B cell (primary cell): Measurements from ENCODE around the gene HES4. TPM values are rescaled to one million over a fixed set of nuclear protein-coding genes. Genes with fewer than 3 reads are reported as not detected.

Source experiments
- ATAC-seq: fragments of 200-7000 bp; cut with Tn5 transposase; one replicate; pipeline ENCODE4 v1.10.0; 2021; ENCODE audit warnings: low read depth, mild to moderate bottlenecking, moderate number of reproducible peaks, moderate library complexity
- CTCF ChIA-PET: fragments of 350-600 bp; sonication (Branson Sonifier 250); formaldehyde crosslinking; loops from one replicate; lab custom pipeline; 2021; ENCODE audit warnings: antibody characterized with exemption, inconsistent platforms; lab: Charles Lee
- POLR2A ChIA-PET: fragments of 350-600 bp; sonication (Branson Sonifier 250); formaldehyde crosslinking; loops from one replicate; lab custom pipeline; 2021; ENCODE audit warnings: antibody characterized with exemption; lab: Charles Lee
- DNase-seq: peaks from one replicate; pipeline ENCODE4 v3.0.0; 2013
- H2AFZ ChIP-seq: 2 replicates; pipeline ENCODE4 v1.6.1; 2012; ENCODE audit warnings: mild to moderate bottlenecking, low read depth, low read length; ENCODE audit not compliant: insufficient read depth, poor library complexity, severe bottlenecking
- H3K27ac ChIP-seq, 2 donors: 1 replicate in 1 of 2; 2 replicates in 1 of 2; pipeline ENCODE4 v1.5.1; 2012 to 2013; ENCODE audit warnings: low read length in 2 of 2, mild to moderate bottlenecking in 2 of 2, moderate library complexity in 1 of 2
- H3K27me3 ChIP-seq, 4 experiments: fragments of 200-600 bp in 1 of 4; sonication (generic) in 1 of 4; replicated peaks in 1 of 4; 1 replicate in 2 of 4; 2 replicates in 2 of 4; pipeline versions ENCODE4 v1.6.1 to v1.7.0; 2013 to 2016; ENCODE audit warnings: low read length in 3 of 4, mild to moderate bottlenecking in 2 of 4, mixed read lengths in 1 of 4, moderate library complexity in 1 of 4; ENCODE audit not compliant: insufficient read depth in 4 of 4, control insufficient read depth in 3 of 4; ENCODE audit errors: control extremely low read depth in 1 of 4
- H3K36me3 ChIP-seq, 2 experiments: replicated peaks in 1 of 2; 1 replicate in 1 of 2; 2 replicates in 1 of 2; pipeline versions ENCODE4 v1.6.1 to v1.7.1; 2013; ENCODE audit warnings: low read length in 1 of 2; ENCODE audit not compliant: insufficient read depth in 2 of 2, control insufficient read depth in 1 of 2; ENCODE audit errors: control extremely low read depth in 1 of 2, extremely low read depth in 1 of 2
- H3K4me1 ChIP-seq, 2 donors: fragments of 200-600 bp in 1 of 2; sonication (generic) in 1 of 2; 1 replicate in 1 of 2; 2 replicates in 1 of 2; pipeline versions ENCODE4 v1.5.1 to v1.6.1; 2013 to 2017; ENCODE audit warnings: low read length in 2 of 2; ENCODE audit not compliant: control insufficient read depth in 2 of 2, insufficient read depth in 2 of 2
- H3K4me2 ChIP-seq: replicated peaks from 2 replicates; pipeline ENCODE3; 2012; ENCODE audit warnings: mild to moderate bottlenecking, low read depth, low read length; ENCODE audit not compliant: poor library complexity, severe bottlenecking
- H3K4me3 ChIP-seq, 5 experiments: fragments of 200-600 bp in 1 of 5; sonication (generic) in 1 of 5; 1 replicate in 3 of 5; 2 replicates in 2 of 5; pipeline versions ENCODE4 v1.5.1 to v1.7.0; 2011 to 2016; ENCODE audit warnings: low read length in 4 of 5, mild to moderate bottlenecking in 4 of 5, low read depth in 2 of 5, control low read depth in 1 of 5, moderate library complexity in 1 of 5; ENCODE audit not compliant: insufficient read depth in 1 of 5; ENCODE audit errors: control extremely low read depth in 1 of 5, extremely low read depth in 1 of 5
- H3K79me2 ChIP-seq: fragments of 200-600 bp; sonication (generic); one replicate; pipeline ENCODE4 v1.6.0; 2016; ENCODE audit warnings: low read length; ENCODE audit not compliant: control insufficient read depth, insufficient read depth
- H3K9ac ChIP-seq: fragments of 200-600 bp; sonication (generic); 2 replicates; pipeline ENCODE4 v1.6.1; 2017; ENCODE audit warnings: mild to moderate bottlenecking, low read length, moderate library complexity
- H3K9me3 ChIP-seq, 3 donors: one replicate each; pipeline versions ENCODE4 v1.6.1 to v1.7.1; 2013; ENCODE audit warnings: low read length in 2 of 3; ENCODE audit not compliant: control insufficient read depth in 2 of 3, insufficient read depth in 1 of 3; ENCODE audit errors: control extremely low read depth in 1 of 3
- H4K20me1 ChIP-seq: 2 replicates; pipeline ENCODE4 v1.6.0; 2012; ENCODE audit warnings: mild to moderate bottlenecking, low read length; ENCODE audit not compliant: insufficient read depth, control insufficient read depth, poor library complexity, severe bottlenecking
- H3K27ac Mint-ChIP-seq: one replicate; pipeline ENCODE4 v1.8.0; 2021; ENCODE audit warnings: mixed read lengths
- H3K27me3 Mint-ChIP-seq: one replicate; pipeline ENCODE4 v1.8.0; 2021; ENCODE audit warnings: mixed read lengths
- H3K4me1 Mint-ChIP-seq: one replicate; pipeline ENCODE4 v1.8.0; 2021; ENCODE audit warnings: mixed read lengths
- H3K4me3 Mint-ChIP-seq: one replicate; pipeline ENCODE4 v1.8.0; 2021; ENCODE audit warnings: mixed read lengths
- H3K9me3 Mint-ChIP-seq: one replicate; pipeline ENCODE4 v1.8.0; 2022; ENCODE audit warnings: mixed read lengths; ENCODE audit not compliant: insufficient read depth
- EZH2 ChIP-seq: IDR thresholded peaks from 2 replicates; pipeline ENCODE4 v1.6.1; 2012; ENCODE audit warnings: borderline replicate concordance, low read depth, mild to moderate bottlenecking, moderate library complexity, low read length; ENCODE audit not compliant: insufficient read depth, poor library complexity, severe bottlenecking
- WGBS: methylation state at CpG from one replicate; pipeline ENCODE4 v1.1.5; 2013; ENCODE audit warnings: missing lambda C conversion rate; ENCODE audit not compliant: insufficient coverage; 5-methylcytosine and 5-hydroxymethylcytosine counted together
- intact Hi-C: fragments of 100-400 bp; cut with micrococcal nuclease; formaldehyde crosslinking; loops from one replicate; pipeline ENCODE4 v1.10.0; 2022
- polyA plus RNA-seq: library from polyadenylated mRNA; depleted of rRNA; stranded (reverse); fragments of >200 nt; gene quantifications from 2 replicates; pipeline ENCODE4 v1.2.3, GENCODE V29; 2012
- total RNA-seq, 2 donors: library from RNA; stranded (reverse); fragments of 120-200 nt in 1 of 2; gene quantifications; 1 replicate in 1 of 2; 2 replicates in 1 of 2; pipeline versions ENCODE4 v1.2.3 to v1.2.4, GENCODE V29; 2013 to 2022
- TF ChIP-seq, protein P1 (sequence below): fragments of 200-600 bp; IDR thresholded peaks from one replicate; pipeline ENCODE4 v1.8.0; 2022; ENCODE audit warnings: antibody characterized with exemption, mild to moderate bottlenecking

The HES4 gene
- total and polyA plus RNA-seq, 2 donors (not counting 1 experiment from before 2014, with no cell fraction given): 3.2 to 4.5 TPM

DNA sequence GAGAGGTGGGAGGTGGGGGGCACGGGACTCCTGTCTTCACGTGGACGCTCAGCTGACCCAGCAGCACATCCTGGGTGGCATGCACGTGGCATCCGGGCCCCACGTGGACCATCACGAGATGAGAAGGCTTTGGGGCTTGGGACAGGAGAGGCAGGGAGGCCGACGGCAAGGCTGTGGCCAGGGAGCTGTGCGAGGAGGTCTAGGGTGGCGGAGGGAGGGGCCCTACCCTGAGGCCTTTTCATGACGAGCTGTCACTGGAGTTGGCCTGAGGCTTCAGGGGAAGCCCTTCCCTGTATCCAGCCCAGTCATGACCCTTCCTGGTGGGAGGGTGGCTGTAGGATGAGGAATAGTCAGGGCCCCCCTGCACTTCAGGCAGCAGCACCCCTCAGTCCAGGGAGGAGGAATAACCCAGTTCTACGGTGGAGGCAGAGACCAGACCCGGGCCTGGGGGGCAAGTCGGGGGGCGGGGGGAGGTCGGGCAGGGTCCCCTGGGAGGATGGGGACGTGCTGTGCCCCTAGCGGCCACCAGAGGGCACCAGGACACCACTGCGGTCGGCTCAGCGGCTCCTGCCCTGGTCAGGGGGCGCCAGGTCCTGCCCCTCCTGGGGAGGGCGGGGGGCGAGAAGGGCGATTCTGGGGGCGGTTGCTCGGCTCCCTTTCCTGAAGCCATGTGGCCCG, 16.0 kb downstream of the HES4 start:
- H3K4me2 ChIP-seq: peak overlapping the region; percentile 33
- peak; percentile 73 for DNase-seq

More for the DNA sequence above, 16.0 kb downstream of the HES4 start:
- intact Hi-C loops: loop anchor here (2.0 kb wide), 1 partner anchor 307 kb away; no protein-coding TSS in a partner anchor
- H3K27me3 ChIP-seq: peaks cover 0 to 22% (median 0%) of the 10 kb centered on the region in 4 experiments
- Mint-ChIP-seq H3K4me3 (no peak overlapping the region), H3K27ac (no peak overlapping the region), H3K9me3 (no peaks in the 10 kb centered on the region), H3K4me1 (no peaks in the 10 kb centered on the region), H3K27me3 (peaks cover 38% of the 10 kb centered on the region)
- H2AFZ ChIP-seq: no peak overlapping the region
- H3K9me3 ChIP-seq: no peaks in the 10 kb centered on the region
- WGBS: 21% methylated on average over 23 of the region's 29 CpGs
- ATAC-seq: peak; percentile 95
- CTCF ChIA-PET: interaction anchor here (0.6 to 3.8 kb wide), 23 partner anchors 10 to 457 kb away, joined by 3 to 32 read pairs (median 5); partner anchors contain the start of genes AGRN, CCNL2, ISG15 and PLEKHN1
- peaks cover 0 to 3% of the 10 kb centered on the region in 2 donors for H3K4me1 ChIP-seq
- no peak overlapping the region for H3K4me3 ChIP-seq
- no peak overlapping the region for H3K27ac ChIP-seq
- H3K79me2 ChIP-seq: no peaks in the 10 kb centered on the region
- H3K36me3 ChIP-seq: no peaks in the 10 kb centered on the region
- TF ChIP-seq, protein P1, sequence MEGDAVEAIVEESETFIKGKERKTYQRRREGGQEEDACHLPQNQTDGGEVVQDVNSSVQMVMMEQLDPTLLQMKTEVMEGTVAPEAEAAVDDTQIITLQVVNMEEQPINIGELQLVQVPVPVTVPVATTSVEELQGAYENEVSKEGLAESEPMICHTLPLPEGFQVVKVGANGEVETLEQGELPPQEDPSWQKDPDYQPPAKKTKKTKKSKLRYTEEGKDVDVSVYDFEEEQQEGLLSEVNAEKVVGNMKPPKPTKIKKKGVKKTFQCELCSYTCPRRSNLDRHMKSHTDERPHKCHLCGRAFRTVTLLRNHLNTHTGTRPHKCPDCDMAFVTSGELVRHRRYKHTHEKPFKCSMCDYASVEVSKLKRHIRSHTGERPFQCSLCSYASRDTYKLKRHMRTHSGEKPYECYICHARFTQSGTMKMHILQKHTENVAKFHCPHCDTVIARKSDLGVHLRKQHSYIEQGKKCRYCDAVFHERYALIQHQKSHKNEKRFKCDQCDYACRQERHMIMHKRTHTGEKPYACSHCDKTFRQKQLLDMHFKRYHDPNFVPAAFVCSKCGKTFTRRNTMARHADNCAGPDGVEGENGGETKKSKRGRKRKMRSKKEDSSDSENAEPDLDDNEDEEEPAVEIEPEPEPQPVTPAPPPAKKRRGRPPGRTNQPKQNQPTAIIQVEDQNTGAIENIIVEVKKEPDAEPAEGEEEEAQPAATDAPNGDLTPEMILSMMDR: peak; percentile 90
- TF ChIP-seq EZH2: no peak
- no peaks in the 10 kb centered on the region for H4K20me1 ChIP-seq
- no peak overlapping the region for H3K9ac ChIP-seq
- POLR2A ChIA-PET: interaction anchor here (0.8 kb wide), 1 partner anchor 80 kb away, joined by 3 read pairs; no protein-coding TSS in a partner anchor
